TTC549 (cell line): Measurements from ENCODE around the gene TRUB1.
"Not testable (repeated sequence)": the region's sequence is repeated elsewhere in the genome, so short reads cannot be mapped to it uniquely, and the experiment has no call there.

Experiments
- FAIRE-seq: peaks from 2 replicates; lab custom pipeline; 2012; peaks lifted over from hg19 to GRCh38; lab: Jason Lieb, UNC

Gene TRUB1

GRCh38 chr10:114925587-114926586, 12.1 kb upstream of the TRUB1 start:
- FAIRE-seq = no peak

- no peak for FAIRE-seq
These were observed 9.2 kb upstream of the TRUB1 start for GRCh38 chr10:114928818-114929217.

GRCh38 chr10:114930320-114930719, 7.7 kb upstream of the TRUB1 start:
- no peak for FAIRE-seq

- no peak for FAIRE-seq
These were observed 6.8 kb upstream of the TRUB1 start for GRCh38 chr10:114931072-114931679.

GRCh38 chr10:114932225-114932624, 5.8 kb upstream of the TRUB1 start:
- FAIRE-seq = no peak

GRCh38 chr10:114932945-114933344, 5.0 kb upstream of the TRUB1 start:
- no peak for FAIRE-seq

- no peak for FAIRE-seq
These were observed 4.4 kb upstream of the TRUB1 start for GRCh38 chr10:114933588-114933987.

GRCh38 chr10:114933995-114934394, 4.0 kb upstream of the TRUB1 start:
- FAIRE-seq = not testable (repeated sequence)

- no peak for FAIRE-seq
These were observed 830 bp downstream of the TRUB1 start for GRCh38 chr10:114938856-114939193.

GRCh38 chr10:114940735-114941134, 2.7 kb downstream of the TRUB1 start:
- FAIRE-seq = no peak

- no peak for FAIRE-seq
These were observed 5.0 kb downstream of the TRUB1 start for GRCh38 chr10:114943000-114943399.

GRCh38 chr10:114953047-114953446, 15.1 kb downstream of the TRUB1 start:
- FAIRE-seq = no peak

GRCh38 chr10:114955984-114956383, 18.0 kb downstream of the TRUB1 start:
- FAIRE-seq = no peak

GRCh38 chr10:114956466-114956865, 18.5 kb downstream of the TRUB1 start:
- FAIRE-seq = no peak

GRCh38 chr10:114957122-114957521, 19.1 kb downstream of the TRUB1 start:
- no peak for FAIRE-seq

GRCh38 chr10:114957673-114958072, 19.7 kb downstream of the TRUB1 start:
- FAIRE-seq = no peak

GRCh38 chr10:114962441-114962840, 24.4 kb downstream of the TRUB1 start:
- no peak for FAIRE-seq

GRCh38 chr10:114963908-114964307, 25.9 kb downstream of the TRUB1 start:
- FAIRE-seq = no peak

- FAIRE-seq = no peak
These were observed 29.1 kb downstream of the TRUB1 start for GRCh38 chr10:114967071-114967470.

GRCh38 chr10:114970515-114970914, 32.5 kb downstream of the TRUB1 start:
- no peak for FAIRE-seq

GRCh38 chr10:114973306-114973705, 35.3 kb downstream of the TRUB1 start:
- FAIRE-seq = no peak

GRCh38 chr10:114973997-114974396, 36.0 kb downstream of the TRUB1 start:
- no peak for FAIRE-seq

GRCh38 chr10:114974625-114975024, 36.6 kb downstream of the TRUB1 start:
- FAIRE-seq = no peak

- FAIRE-seq = no peak
These were observed 37.1 kb downstream of the TRUB1 start for GRCh38 chr10:114975091-114975490.
